ENCODE data around the gene ECT2.
"Not testable (repeated sequence)": the region's sequence is repeated elsewhere in the genome, so short reads cannot be mapped to it uniquely, and the experiment has no call there.

The ECT2 gene

DNA sequence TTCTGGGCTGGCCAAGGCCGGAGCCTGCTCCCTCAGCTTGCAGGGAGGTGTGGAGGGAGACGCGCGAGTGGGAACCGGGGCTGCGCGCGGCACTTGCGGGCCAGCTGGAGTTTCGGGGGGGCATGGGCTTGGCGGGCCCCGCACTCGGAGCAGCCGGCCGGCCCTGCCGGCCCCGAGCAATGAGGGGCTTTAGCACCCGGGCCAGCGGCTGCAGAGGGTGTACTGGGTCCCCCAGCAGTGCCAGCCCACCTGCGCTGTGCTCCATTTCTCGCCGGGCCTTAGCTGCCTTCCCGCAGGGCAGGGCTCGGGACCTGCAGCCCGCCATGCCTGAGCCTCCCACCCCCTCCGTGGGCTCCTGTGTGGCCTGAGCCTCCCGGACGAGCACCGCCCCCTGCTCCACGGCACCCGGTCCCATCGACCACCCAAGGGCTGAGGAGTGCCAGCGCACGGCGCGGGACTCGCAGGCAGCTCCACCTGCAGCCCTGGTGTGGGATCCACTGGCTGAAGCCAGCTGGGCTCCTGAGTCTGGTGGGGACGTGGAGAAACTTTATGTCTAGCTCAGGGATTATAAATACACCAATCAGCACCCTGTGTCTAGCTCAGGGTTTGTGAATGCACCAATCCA lies 116.3 kb downstream of the ECT2 start:
- DNase-seq = not testable (repeated sequence)

DNA sequence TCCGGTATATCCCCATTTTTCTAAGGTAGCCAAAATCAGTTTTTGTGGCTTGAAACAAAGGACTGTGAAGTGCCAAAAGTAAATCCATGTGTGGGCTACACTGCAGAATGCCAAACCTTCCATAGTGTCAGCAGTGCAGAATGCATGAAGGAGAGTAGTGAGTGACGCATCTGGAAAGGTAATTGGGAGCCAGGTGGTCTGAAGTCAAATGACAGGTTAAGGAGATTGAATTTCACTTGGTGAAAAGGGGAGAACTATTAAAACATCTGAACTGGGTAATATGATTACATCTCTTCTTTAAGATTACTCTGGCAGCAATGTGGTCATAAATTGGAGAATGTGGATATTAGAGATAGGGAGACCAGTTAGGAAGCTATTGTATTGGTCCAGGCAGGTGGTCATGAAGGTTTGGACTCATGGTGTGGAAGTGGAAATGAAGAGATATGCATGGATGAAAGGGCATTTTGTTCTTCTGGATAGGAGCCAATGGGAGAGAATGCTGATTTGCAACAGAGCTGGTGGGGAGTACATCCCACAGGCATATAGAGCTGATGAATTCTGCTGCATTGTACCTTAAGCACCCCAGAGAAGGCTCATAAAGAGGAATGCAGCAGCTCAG lies 118.2 kb downstream of the ECT2 start:
- DNase-seq = no peak

DNA sequence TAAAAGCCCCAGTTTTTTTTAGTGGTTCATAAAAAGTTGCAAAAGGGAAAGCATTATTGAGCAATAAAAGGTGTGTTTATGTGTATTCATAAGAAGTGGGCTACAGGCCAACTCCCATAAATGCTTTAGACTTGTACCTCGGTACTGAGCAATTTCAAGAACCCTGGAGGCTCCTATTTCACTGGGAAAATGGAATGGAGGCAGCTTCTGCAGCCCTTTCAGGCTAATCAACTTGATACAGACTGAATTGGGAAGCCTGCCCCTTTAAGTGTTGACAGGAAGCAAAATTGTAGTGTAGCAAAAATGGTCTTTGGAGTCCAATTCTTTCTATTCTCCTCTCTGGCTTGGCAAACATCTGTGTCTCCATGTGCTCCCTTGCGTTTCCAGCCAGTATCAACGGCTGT lies 118.8 kb downstream of the ECT2 start:
- DNase-seq = no peak

DNA sequence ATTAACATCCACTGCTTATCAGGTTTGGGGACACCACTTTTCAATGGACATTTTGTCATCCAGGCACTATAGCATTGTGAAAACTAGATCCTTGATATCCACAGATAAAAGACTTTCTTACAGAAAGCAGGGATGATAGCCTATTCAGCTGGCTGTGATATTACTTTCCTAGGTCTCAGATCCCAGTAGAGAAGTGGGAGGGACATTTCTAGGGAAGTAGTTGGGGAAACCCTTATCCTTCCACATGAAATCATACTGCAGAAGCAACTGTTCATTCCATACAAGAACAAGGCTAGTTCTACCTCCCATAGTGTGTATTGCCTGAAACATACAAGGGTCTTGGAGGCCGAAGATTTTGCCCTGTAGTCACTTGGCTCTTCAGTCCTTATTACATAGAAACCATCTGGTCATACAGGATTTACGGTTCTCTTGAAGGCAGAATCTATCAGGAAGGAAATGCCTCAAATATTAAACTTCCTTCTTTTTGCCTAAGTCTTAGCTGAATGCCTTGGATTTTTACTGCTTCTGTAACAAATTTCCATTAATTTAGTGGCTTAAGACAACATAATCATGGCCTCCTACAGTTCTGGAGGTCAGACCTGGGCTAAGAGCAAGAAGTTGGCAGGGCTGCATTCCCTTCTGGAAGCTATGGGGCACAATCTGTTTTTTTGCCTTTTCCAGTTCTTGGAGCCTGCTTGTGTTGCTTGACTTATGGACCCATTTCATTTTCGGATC lies 119.4 kb downstream of the ECT2 start:
- no peak for DNase-seq

All from inflammatory macrophage (primary cell).